Measurements from ENCODE around the gene MARK2.
"Not testable (repeated sequence)": the region's sequence is repeated elsewhere in the genome, so short reads cannot be mapped to it uniquely, and the experiment has no call there.

MARK2 gene

DNA sequence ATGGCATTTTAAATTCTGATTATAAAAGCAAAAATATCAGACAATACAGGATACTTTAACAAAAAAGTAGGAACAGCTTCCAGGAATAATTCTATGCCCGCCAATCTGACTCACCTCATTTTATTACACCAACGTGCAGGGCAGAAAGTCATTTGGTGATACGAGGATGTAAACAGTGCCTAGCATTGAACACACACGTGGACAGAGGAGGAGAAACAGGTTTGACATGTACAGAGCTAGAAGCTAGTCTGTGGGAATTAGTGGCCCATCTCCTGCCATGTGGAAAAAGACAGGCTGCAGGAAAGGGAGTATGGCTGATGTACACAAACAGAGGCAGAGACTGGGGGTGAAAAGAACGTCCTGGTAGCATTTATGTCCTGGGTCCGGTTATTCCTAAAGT, 34.7 kb upstream of the MARK2 start:
- Histone ChIP-seq H3K27ac (no peak overlapping the region), H3K4me3 (no peak overlapping the region)
- TF ChIP-seq, protein P1, sequence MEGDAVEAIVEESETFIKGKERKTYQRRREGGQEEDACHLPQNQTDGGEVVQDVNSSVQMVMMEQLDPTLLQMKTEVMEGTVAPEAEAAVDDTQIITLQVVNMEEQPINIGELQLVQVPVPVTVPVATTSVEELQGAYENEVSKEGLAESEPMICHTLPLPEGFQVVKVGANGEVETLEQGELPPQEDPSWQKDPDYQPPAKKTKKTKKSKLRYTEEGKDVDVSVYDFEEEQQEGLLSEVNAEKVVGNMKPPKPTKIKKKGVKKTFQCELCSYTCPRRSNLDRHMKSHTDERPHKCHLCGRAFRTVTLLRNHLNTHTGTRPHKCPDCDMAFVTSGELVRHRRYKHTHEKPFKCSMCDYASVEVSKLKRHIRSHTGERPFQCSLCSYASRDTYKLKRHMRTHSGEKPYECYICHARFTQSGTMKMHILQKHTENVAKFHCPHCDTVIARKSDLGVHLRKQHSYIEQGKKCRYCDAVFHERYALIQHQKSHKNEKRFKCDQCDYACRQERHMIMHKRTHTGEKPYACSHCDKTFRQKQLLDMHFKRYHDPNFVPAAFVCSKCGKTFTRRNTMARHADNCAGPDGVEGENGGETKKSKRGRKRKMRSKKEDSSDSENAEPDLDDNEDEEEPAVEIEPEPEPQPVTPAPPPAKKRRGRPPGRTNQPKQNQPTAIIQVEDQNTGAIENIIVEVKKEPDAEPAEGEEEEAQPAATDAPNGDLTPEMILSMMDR (IDR thresholded peaks at IDR 0.05), result no peak
- DNase-seq (ENCODE audit: low spot score), result no peak

DNA sequence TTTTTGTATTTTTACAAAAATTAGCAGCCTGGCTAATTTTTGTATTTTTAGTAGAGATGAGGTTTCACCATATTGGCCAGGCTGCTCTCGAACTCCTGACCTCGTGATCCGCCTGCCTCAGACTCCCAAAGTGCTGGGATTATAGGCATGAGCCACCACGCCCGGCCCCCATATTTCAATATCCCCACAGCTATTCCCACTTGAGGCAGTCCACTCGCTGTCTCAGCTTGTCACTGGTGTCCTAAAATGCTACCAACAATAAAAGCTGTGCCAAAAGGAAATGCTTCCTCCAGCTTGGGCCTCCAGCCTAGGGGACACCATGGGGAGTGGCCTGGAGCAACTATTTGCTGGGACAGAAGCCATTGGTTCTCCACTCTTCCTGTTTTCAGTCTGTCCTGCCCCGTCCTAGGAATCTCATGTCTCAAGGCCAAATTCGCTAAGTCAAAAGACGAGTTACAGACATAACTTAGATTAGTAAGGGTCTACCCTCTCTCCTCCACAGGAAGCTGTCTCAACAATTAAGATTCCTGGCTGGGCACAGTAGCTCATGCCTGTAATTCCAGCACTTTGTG, 33.0 kb upstream of the MARK2 start:
- Histone ChIP-seq H3K4me3 (no peak overlapping the region), H3K27ac (peak overlapping the region in 1 of 2 donors; percentile 29)
- TF ChIP-seq, protein P1 (IDR thresholded peaks at IDR 0.05), result no peak
- no peak for DNase-seq (ENCODE audit: low spot score)

DNA sequence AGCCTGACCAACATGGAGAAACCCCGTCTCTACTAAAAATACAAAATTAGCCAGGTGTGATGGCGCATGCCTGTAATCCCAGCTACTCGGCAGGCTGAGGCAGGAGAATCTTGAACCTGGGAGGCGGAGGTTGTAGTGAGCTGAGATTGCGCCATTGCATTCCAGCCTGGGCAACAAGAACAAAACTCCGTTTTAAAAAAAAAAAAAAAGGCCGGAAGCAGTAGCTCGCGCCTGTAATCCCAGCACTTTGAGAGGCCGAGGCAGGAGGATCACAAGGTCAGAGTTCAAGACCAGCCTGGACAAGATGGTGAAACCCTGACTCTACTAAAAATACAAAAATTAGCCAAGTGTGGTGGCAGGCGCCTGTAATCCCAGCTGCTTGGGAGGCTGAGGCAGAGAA, 28.5 kb upstream of the MARK2 start:
- DNase-seq (ENCODE audit: low spot score); H3K27ac ChIP-seq; H3K4me3 ChIP-seq: not testable (repeated sequence)

DNA sequence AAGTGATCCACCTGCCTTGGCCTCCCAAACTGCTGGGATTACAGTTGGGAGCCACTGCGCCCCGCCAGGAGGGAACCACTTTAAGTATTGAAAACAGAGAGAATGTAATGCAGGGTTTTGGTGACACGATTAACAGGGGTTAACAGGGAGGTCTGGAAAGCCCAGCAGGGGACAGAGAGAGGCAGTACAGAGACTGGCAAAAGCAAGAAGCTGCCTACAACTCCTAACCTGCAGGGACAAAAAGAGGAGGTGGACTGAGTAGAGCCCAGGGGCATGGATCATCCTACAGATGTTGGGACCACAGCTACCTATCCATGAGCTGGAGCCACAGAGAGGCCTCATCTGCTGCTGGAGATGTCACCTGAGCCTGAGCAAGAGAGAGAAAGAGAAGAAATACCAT, 27.4 kb upstream of the MARK2 start:
- H3K4me3 ChIP-seq, result no peak overlapping the region
- no peak overlapping the region for H3K27ac ChIP-seq
- TF ChIP-seq, protein P1 (IDR thresholded peaks at IDR 0.05), result no peak
- no peak for DNase-seq (ENCODE audit: low spot score)

DNA sequence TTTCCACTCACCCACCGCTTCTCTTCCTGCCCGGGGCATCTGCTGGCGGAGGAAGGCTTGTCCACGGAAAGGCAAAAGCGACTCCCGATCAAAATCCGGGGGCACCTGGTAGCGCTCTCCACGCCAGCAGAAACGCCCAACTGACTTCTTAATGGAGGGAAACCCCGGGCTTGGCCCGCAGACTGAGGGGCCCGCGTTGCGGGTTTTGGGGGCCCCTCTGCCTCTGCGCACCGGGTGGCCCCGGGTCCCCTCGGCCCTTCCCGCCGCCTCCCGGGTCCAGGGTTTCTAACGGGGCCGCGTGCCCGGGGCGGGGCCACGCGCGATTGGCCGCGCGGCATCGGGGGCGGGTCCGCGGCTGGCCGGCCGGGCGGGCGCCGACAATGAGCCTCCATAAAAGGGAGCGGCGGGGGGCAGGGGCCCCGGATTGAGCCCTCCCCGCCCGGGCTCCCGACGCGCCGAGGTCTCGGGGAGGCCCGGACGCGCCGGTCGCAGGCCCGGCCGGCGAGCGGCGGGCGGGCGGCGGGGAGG, 25.8 kb upstream of the MARK2 start, which contains the start of gene SPINDOC:
Gene SPINDOC, plus strand, starts transcription at position 422 of the 528 bp plus-strand sequence. CDS start 231 bp downstream, outside the sequence.
- DNase-seq (ENCODE audit: low spot score), result peak; percentile 84
- Histone ChIP-seq H3K27ac (peak within 1 kb of the TSS; percentile 65 to 90), H3K4me3 (peak within 1 kb of the TSS; percentile 92)
- TF ChIP-seq, protein P1 (IDR thresholded peaks at IDR 0.05), result no peak

DNA sequence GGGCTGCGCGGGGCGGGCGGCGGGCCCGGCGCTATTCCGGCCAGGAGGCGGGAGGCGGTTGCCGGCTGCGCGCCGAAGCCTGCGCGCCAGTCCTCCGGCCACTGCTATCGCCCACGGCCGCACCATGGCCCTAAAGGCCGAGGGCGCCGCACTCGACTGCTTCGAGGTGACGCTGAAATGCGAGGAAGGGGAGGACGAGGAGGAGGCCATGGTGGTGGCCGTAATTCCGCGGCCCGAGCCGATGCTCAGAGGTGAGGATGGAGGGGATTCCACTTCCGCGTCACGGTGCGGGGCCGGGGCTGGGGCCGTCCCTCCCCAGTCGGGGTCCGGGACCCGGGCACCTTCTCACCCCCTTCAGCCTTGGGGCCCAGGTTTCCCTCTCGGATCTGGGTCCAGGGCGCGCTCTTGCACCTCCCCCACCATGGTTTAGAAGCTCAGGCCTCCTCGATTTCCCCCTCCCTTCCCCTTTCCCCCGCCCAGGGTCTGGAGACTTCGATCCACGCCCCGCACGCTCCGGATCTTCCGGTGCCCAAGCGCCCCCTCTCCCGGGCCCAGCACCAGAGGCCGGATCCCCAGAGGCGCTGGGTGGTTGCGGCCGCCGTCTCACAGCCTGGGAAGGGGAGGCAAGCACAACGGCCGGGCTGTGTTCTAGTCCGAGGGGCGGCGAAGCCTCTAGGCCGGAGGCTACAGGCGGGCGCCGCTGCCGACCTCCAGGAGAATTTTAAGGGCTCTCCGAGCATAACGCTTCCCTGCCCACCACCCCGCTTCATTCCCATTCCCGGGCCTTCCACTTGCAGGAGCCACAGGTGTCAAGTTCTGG, 25.1 kb upstream of the MARK2 start:
- TF ChIP-seq, protein P1 (IDR thresholded peaks at IDR 0.05), result no peak
- peak overlapping the region; percentile 92 for H3K4me3 ChIP-seq
- peak overlapping the region; percentile 65 to 90 for H3K27ac ChIP-seq
- DNase-seq (ENCODE audit: low spot score), result no peak

DNA sequence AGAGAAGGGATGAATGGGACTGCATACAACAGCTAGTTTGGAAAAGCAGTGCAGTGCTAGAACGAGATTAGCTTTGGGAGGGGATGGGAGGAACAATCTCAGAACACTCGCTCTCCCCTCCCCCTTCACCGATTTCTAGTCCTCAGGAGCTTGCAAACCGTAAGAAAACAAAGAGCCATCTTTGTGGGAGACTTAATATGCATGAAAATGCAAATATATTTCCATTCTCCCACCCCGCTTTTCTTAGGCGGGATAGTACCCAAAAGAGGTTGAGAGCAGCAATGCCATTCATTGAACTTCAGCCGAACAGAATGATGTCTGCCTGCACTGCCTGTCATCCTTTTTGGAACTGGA, 24.6 kb upstream of the MARK2 start:
- no peak for DNase-seq (ENCODE audit: low spot score)
- TF ChIP-seq, protein P1 (IDR thresholded peaks at IDR 0.05), result no peak
- H3K4me3 ChIP-seq, result peak overlapping the region; percentile 92
- H3K27ac ChIP-seq, result peak overlapping the region in 1 of 2 donors; percentile 90

Data from coronary artery (tissue), 2 donors.